GM12878 (cell line): ENCODE results near the gene MAGI1. TPM values are rescaled to one million over a fixed set of nuclear protein-coding genes. Genes with fewer than 3 reads are reported as not detected.

Source experiments
- ATAC-seq: fragments of 200-7000 bp; cut with Tn5 transposase; 3 replicates; pipeline ENCODE4 v1.9.1; 2020; ENCODE audit warnings: mild to moderate bottlenecking, moderate library complexity
- BruUV-seq: library from RNA; stranded (reverse); fragments of 400-500 nt; replicated peaks from 2 replicates; lab custom pipeline; 2021; lab: Mats Ljungman, UMichigan
- CTCF ChIA-PET: fragments of 300-600 bp; sonication (Branson Sonifier 250); formaldehyde crosslinking; extraction: SDS; loops from one replicate; lab custom pipeline; 2021; ENCODE audit warnings: inconsistent platforms; lab: Yijun Ruan, JAX
- POLR2A ChIA-PET: fragments of 350-600 bp; formaldehyde crosslinking; extraction: SDS; loops from one replicate; lab custom pipeline; 2021; ENCODE audit warnings: inconsistent platforms; lab: Charles Lee
- RAD21 ChIA-PET: fragments of 300-600 bp; sonication (Branson Sonifier 250); formaldehyde crosslinking; loops from one replicate; lab custom pipeline; 2023; ENCODE audit warnings: antibody characterized with exemption; ENCODE audit not compliant: unreplicated experiment; lab: Charles Lee
- SMC1A ChIA-PET: fragments of 300-600 bp; sonication (Branson Sonifier 250); formaldehyde crosslinking; loops from one replicate; lab custom pipeline; 2023; ENCODE audit not compliant: unreplicated experiment, uncharacterized antibody; lab: Charles Lee
- DNase-seq: peaks from one replicate; pipeline ENCODE4 v3.0.0-alpha.2; 2011; ENCODE audit warnings: low read depth, low spot score
- FAIRE-seq: peaks from 3 replicates; lab custom pipeline; 2011; peaks lifted over from hg19 to GRCh38; lab: Jason Lieb, UNC
- H2AFZ ChIP-seq: 2 replicates; pipeline ENCODE4 v1.6.0; 2011; ENCODE audit warnings: low read depth, low read length, control low read depth; ENCODE audit not compliant: control insufficient read depth
- H3K27ac ChIP-seq: 2 replicates; pipeline ENCODE4 v1.5.1; 2011; ENCODE audit warnings: control low read depth; ENCODE audit not compliant: control insufficient read depth, insufficient read depth
- H3K27me3 ChIP-seq, 2 experiments: replicated peaks in 1 of 2; 2 replicates each; pipeline versions ENCODE4 v1.6.0 to v1.6.1; 2011; ENCODE audit warnings: low read length in 1 of 2; ENCODE audit not compliant: control insufficient read depth in 2 of 2, insufficient read depth in 2 of 2
- H3K36me3 ChIP-seq, 2 experiments: 2 replicates each; pipeline ENCODE4 v1.5.1; 2011; ENCODE audit warnings: low read length in 1 of 2; ENCODE audit not compliant: control insufficient read depth in 2 of 2, insufficient read depth in 2 of 2
- H3K4me1 ChIP-seq: 2 replicates; pipeline ENCODE4 v1.6.1; 2011; ENCODE audit warnings: mild to moderate bottlenecking, low read length, moderate library complexity, mixed read lengths; ENCODE audit not compliant: control insufficient read depth, insufficient read depth
- H3K4me2 ChIP-seq: 2 replicates; pipeline ENCODE4 v1.6.0; 2011; ENCODE audit warnings: control low read depth; ENCODE audit not compliant: control insufficient read depth, insufficient read depth
- H3K4me3 ChIP-seq: fragments of 200-600 bp; sonication (generic); 2 replicates; pipeline ENCODE4 v1.5.1; 2016
- H3K79me2 ChIP-seq: 2 replicates; pipeline ENCODE4 v1.6.0; 2011; ENCODE audit warnings: low read length; ENCODE audit not compliant: control insufficient read depth, insufficient read depth
- H3K9ac ChIP-seq: 2 replicates; pipeline ENCODE4 v1.8.0; 2011; ENCODE audit warnings: low read length, control low read depth, mixed read lengths; ENCODE audit not compliant: control insufficient read depth, insufficient read depth
- H3K9me3 ChIP-seq: replicated peaks from 3 replicates; pipeline ENCODE4 v1.5.1; 2011; ENCODE audit warnings: mild to moderate bottlenecking, low read length; ENCODE audit not compliant: control insufficient read depth, insufficient read depth
- H4K20me1 ChIP-seq: 2 replicates; pipeline ENCODE4 v1.6.0; 2011; ENCODE audit not compliant: control insufficient read depth, insufficient read depth
- BCL11A ChIP-seq: IDR thresholded peaks from 2 replicates; pipeline ENCODE4 v1.6.1; 2011; ENCODE audit warnings: low read depth, low read length
- DPF2 ChIP-seq: fragments of 450-650 bp; IDR thresholded peaks from 2 replicates; pipeline ENCODE4 v1.6.1; 2017; ENCODE audit warnings: mild to moderate bottlenecking
- ESRRA ChIP-seq: IDR thresholded peaks from 2 replicates; pipeline ENCODE4 v1.6.1; 2012; ENCODE audit warnings: mild to moderate bottlenecking, low read length, improper control_type of control experiment
- NBN ChIP-seq: fragments of 450-650 bp; IDR thresholded peaks from 2 replicates; pipeline ENCODE4 v1.6.1; 2016
- NFXL1 ChIP-seq: fragments of 450-650 bp; IDR thresholded peaks from 2 replicates; pipeline ENCODE4 v1.6.1; 2017; ENCODE audit warnings: antibody characterized with exemption, mild to moderate bottlenecking, borderline replicate concordance
- RBBP5 ChIP-seq: fragments of 200-600 bp; sonication (generic); conservative IDR thresholded peaks from 2 replicates; pipeline ENCODE4 v1.6.1; 2016
- RCOR1 ChIP-seq: conservative IDR thresholded peaks from 2 replicates; pipeline ENCODE4 v1.6.1; 2012; ENCODE audit warnings: low read depth, low read length, improper control_type of control experiment
- TARDBP ChIP-seq: IDR thresholded peaks from 2 replicates; pipeline ENCODE4 v1.6.1; 2016; ENCODE audit warnings: borderline replicate concordance
- TCF7 ChIP-seq: IDR thresholded peaks from 2 replicates; pipeline ENCODE4 v1.6.1; 2014; ENCODE audit warnings: antibody characterized with exemption, borderline replicate concordance
- ZBED1 ChIP-seq: IDR thresholded peaks from 2 replicates; pipeline ENCODE4 v1.6.1; 2016; ENCODE audit warnings: borderline replicate concordance
- WGBS: methylation state at CpG from one replicate; pipeline ENCODE4 v1.1.6; 2016; ENCODE audit warnings: low lambda C conversion rate; ENCODE audit not compliant: insufficient replicate concordance, insufficient coverage; ENCODE audit errors: missing lambda C conversion rate; 5-methylcytosine and 5-hydroxymethylcytosine counted together
- in situ Hi-C: fragments of 300-500 bp; cut with MboI; formaldehyde crosslinking; loops from 9 replicates; pipeline ENCODE4 v1.14.3; 2018; ENCODE audit warnings: mixed read lengths
- intact Hi-C: fragments of 100-400 bp; cut with micrococcal nuclease; formaldehyde crosslinking; loops from one replicate; pipeline ENCODE4 v1.14.2; 2022; ENCODE audit not compliant: unreplicated experiment
- polyA plus RNA-seq, 11 experiments: library from polyadenylated mRNA; depleted of rRNA in 4 of 11; unstranded in 6 of 11; stranded (reverse) in 5 of 11; fragments of >200 nt; fragmentation: Nextera tagmentation in 4 of 11; fragmentation: Illumina TruSeq in 1 of 11; extraction: Ambion mirVana in 4 of 11; extraction: Trizol in 1 of 11; gene quantifications; 1 replicate in 1 of 11; 2 replicates in 10 of 11; pipeline versions ENCODE4 v1.2.1 to v1.2.3, GENCODE V29; 2011 to 2016; ENCODE audit warnings: inconsistent platforms in 2 of 11, missing spikeins in 2 of 11, low read depth in 1 of 11
- total RNA-seq, 4 experiments: library from RNA; depleted of rRNA in 3 of 4; stranded (reverse); fragments of >200 nt in 3 of 4; fragmentation: Illumina TruSeq in 1 of 4; extraction: Trizol in 1 of 4; gene quantifications; 2 replicates each; pipeline versions ENCODE4 v1.2.1 to v1.2.3, GENCODE V29; 2013 to 2021
- TF ChIP-seq, protein P1 (sequence below): fragments of 450-650 bp; IDR thresholded peaks from 2 replicates; pipeline ENCODE4 v1.6.1; 2017; ENCODE audit warnings: mild to moderate bottlenecking, moderate library complexity
- TF ChIP-seq, protein P2 (sequence below): fragments of 450-650 bp; IDR thresholded peaks from 2 replicates; pipeline ENCODE4 v1.6.1; 2014; ENCODE audit warnings: mild to moderate bottlenecking

Gene MAGI1
- total and polyA plus RNA-seq, 10 of the 15 experiments (the other 5 are each of a cell fraction or from before 2014, with no cell fraction given), result 0.02 to 3.3 (median 0.29) TPM; not detected in 1

DNA sequence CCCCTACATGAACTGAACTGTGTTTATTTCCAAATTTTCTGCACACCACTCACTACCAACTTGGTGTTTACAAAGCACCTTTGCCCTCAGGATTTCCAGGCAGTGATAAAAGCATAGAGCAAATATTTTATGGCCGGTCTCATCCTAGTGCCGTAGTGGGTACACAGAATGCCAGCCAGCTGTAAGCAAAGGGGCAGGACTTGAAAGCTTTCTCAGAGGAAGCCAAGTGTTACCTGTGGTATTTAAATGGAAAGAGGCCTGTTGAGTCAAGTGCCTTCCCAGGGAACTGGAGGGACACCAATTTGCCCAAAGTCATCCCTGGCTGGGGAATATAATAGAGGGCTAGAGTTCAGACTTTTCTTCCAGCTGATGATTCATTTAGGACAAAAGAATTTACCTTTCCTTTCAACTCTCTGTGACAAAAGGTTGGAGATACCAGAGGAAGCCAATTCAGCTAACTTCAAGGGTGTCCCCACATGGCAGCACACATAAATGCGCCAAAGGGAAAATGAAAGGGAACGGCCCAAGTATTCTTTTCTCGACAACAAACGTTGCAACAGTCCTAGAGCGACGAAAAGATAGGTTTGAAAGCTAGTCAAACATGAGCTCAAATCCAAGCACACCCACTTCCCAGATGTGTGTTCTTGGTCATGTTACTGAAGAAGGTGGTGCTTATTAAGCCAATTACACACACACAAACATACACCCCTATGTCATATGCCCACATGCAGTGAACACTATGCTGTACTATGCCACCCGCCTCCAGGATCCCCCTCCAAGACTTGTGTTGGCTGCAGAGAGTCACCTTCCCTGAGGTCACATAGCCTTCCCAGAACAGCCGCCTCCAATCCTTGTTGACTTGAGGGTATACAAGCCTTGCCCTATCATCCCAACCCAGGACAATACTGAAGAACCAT, 27.7 kb downstream of the MAGI1 start:
- POLR2A ChIA-PET, result no interaction called here

DNA sequence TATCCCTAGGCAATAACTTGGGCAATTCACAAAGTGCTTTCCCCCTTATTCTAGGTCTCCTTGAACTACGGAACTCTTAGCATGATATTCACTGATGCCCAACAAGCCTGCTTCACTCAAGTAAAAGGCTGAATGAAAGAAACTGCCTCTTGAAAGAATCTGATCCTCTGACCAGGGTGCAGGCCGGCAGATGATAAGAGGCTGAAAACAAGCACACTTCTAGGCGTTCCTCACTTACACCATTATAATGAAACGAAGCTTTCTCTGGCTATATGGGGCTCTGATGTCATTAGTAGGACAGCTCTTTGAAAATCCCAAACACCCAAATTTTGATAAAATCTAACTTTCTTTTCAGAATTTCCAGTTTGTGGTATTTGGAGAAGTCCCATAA, 28.4 kb downstream of the MAGI1 start:
- H3K4me2 ChIP-seq, result no peak overlapping the region
- no peak for FAIRE-seq
- TF ChIP-seq DPF2 (no peak), RBBP5 (no peak), RCOR1 (no peak), TARDBP (no peak), NBN (no peak), ZBED1 (no peak), ESRRA (no peak), TCF7 (no peak), NFXL1 (no peak)
- TF ChIP-seq, protein P1, sequence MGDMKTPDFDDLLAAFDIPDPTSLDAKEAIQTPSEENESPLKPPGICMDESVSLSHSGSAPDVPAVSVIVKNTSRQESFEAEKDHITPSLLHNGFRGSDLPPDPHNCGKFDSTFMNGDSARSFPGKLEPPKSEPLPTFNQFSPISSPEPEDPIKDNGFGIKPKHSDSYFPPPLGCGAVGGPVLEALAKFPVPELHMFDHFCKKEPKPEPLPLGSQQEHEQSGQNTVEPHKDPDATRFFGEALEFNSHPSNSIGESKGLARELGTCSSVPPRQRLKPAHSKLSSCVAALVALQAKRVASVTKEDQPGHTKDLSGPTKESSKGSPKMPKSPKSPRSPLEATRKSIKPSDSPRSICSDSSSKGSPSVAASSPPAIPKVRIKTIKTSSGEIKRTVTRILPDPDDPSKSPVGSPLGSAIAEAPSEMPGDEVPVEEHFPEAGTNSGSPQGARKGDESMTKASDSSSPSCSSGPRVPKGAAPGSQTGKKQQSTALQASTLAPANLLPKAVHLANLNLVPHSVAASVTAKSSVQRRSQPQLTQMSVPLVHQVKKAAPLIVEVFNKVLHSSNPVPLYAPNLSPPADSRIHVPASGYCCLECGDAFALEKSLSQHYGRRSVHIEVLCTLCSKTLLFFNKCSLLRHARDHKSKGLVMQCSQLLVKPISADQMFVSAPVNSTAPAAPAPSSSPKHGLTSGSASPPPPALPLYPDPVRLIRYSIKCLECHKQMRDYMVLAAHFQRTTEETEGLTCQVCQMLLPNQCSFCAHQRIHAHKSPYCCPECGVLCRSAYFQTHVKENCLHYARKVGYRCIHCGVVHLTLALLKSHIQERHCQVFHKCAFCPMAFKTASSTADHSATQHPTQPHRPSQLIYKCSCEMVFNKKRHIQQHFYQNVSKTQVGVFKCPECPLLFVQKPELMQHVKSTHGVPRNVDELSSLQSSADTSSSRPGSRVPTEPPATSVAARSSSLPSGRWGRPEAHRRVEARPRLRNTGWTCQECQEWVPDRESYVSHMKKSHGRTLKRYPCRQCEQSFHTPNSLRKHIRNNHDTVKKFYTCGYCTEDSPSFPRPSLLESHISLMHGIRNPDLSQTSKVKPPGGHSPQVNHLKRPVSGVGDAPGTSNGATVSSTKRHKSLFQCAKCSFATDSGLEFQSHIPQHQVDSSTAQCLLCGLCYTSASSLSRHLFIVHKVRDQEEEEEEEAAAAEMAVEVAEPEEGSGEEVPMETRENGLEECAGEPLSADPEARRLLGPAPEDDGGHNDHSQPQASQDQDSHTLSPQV, result no peak

More for the DNA sequence above, 27.7 kb downstream of the MAGI1 start:
- Histone ChIP-seq H3K36me3 (no peaks in the 10 kb centered on the region), H3K9ac (no peak overlapping the region), H3K79me2 (no peaks in the 10 kb centered on the region), H3K27ac (no peak overlapping the region), H3K4me3 (no peak overlapping the region), H3K4me2 (no peak overlapping the region), H3K9me3 (no peaks in the 10 kb centered on the region), H4K20me1 (no peaks in the 10 kb centered on the region), H2AFZ (no peak overlapping the region), H3K4me1 (no peaks in the 10 kb centered on the region), H3K27me3 (no peaks in the 10 kb centered on the region; a peak in 1 of 4 replicates)
- ChIA-PET SMC1A (no interaction called here), CTCF (no interaction called here), RAD21 (no interaction called here)
- FAIRE-seq (no peak), DNase-seq (no peak), ATAC-seq (no peak)
- in situ Hi-C loops (no loop called here), intact Hi-C loops (no loop called here)
- TF ChIP-seq, protein P2, sequence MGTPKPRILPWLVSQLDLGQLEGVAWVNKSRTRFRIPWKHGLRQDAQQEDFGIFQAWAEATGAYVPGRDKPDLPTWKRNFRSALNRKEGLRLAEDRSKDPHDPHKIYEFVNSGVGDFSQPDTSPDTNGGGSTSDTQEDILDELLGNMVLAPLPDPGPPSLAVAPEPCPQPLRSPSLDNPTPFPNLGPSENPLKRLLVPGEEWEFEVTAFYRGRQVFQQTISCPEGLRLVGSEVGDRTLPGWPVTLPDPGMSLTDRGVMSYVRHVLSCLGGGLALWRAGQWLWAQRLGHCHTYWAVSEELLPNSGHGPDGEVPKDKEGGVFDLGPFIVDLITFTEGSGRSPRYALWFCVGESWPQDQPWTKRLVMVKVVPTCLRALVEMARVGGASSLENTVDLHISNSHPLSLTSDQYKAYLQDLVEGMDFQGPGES, result no peak
- TF ChIP-seq BCL11A, result no peak
- no TSS peak for BruUV-seq
- 59% methylated on average over 10 of the region's 10 CpGs for WGBS

More for the DNA sequence above, 28.4 kb downstream of the MAGI1 start:
- no peak overlapping the region for H3K4me3 ChIP-seq
- in situ Hi-C loops (no loop called here), intact Hi-C loops (no loop called here)
- ATAC-seq (no peak), DNase-seq (no peak)
- H3K36me3 ChIP-seq, result no peaks in the 10 kb centered on the region
- no peak overlapping the region for H2AFZ ChIP-seq
- no peak overlapping the region for H3K9ac ChIP-seq
- ChIA-PET CTCF (no interaction called here), RAD21 (no interaction called here), SMC1A (interaction anchor here (0.6 kb wide), 1 partner anchor 14 kb away, joined by 4 read pairs; no protein-coding TSS in a partner anchor), POLR2A (no interaction called here)
- no peaks in the 10 kb centered on the region; a peak in 1 of 4 replicates for H3K27me3 ChIP-seq
- H3K9me3 ChIP-seq, result no peaks in the 10 kb centered on the region
- H3K4me1 ChIP-seq, result no peaks in the 10 kb centered on the region
- no peaks in the 10 kb centered on the region for H4K20me1 ChIP-seq
- 42% methylated on average over 4 of the region's 4 CpGs for WGBS
- no peaks in the 10 kb centered on the region for H3K79me2 ChIP-seq
- no peak overlapping the region for H3K27ac ChIP-seq
- BruUV-seq, result no TSS peak
